Colonic mucosa (tissue), 4 donors: Measurements from ENCODE around the gene SMPDL3A. TPM values are rescaled to one million over a fixed set of nuclear protein-coding genes. Genes with fewer than 3 reads are reported as not detected.
A peak's percentile ranks its signal among the peaks of the same experiment; 100 is the strongest.

Source experiments
- DNase-seq: peaks from one replicate; pipeline ENCODE4 v3.0.0-alpha.2; 2020
- H3K27ac ChIP-seq: fragments of 200-600 bp; one replicate; pipeline ENCODE4 v1.8.0; 2021
- H3K27me3 ChIP-seq: fragments of 200-600 bp; one replicate; pipeline ENCODE4 v1.8.0; 2021
- H3K36me3 ChIP-seq: fragments of 200-600 bp; one replicate; pipeline ENCODE4 v1.8.0; 2021
- H3K4me1 ChIP-seq: fragments of 200-600 bp; one replicate; pipeline ENCODE4 v1.8.0; 2021; ENCODE audit warnings: mild to moderate bottlenecking
- H3K4me3 ChIP-seq: fragments of 200-600 bp; one replicate; pipeline ENCODE4 v1.8.0; 2021
- H3K9ac ChIP-seq, 2 donors: one replicate each; pipeline ENCODE4 v1.7.0; 2013; ENCODE audit warnings: control low read depth in 2 of 2, low read depth in 2 of 2, low read length in 2 of 2
- H3K9me3 ChIP-seq: fragments of 200-600 bp; one replicate; pipeline ENCODE4 v1.8.0; 2021
- intact Hi-C: fragments of 100-400 bp; cut with DNase I; formaldehyde crosslinking; loops from one replicate; pipeline ENCODE4 v1.14.1; 2022
- total RNA-seq, 2 donors: library from RNA; stranded (reverse); fragmentation: NEBNext Ultra II Directional in 1 of 2; extraction: Animal tissue kit (Norgen Biotek cat#: 25700) in 1 of 2; gene quantifications; one replicate each; pipeline ENCODE4 v1.2.1, GENCODE V29; 2021
- TF ChIP-seq, protein P1 (sequence below): fragments of 200-600 bp; IDR thresholded peaks from one replicate; pipeline ENCODE4 v1.8.0; 2022; ENCODE audit warnings: antibody characterized with exemption, mild to moderate bottlenecking
- donor health status: healthy.
- donor health status: DM: no; HTN: no; CAD: no.
- donor health status: DM: no; HTN: no; CAD: no.

The SMPDL3A gene
- total RNA-seq, 2 donors from 2014 or later = 47.5 to 86.5 TPM

DNA sequence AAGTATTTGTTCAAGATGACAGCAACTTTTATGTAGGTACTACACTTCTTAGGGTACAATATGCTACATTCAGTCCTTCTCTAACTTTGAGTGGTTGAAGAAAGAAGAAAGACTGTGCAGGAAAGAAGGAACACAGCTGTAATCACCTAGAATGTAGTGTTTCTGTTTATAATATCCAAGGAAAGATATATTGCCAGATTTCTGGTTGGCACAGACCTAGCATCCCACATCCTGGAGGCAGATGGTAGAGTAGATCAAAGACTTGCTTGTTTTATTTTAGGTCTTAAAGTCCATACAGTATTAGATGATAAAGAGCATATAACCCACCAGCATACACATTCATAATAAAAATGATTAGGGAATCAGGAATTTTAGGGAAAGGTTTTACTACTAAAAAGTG, 22.8 kb upstream of the SMPDL3A start:
- H3K9me3 ChIP-seq = no peaks in the 10 kb centered on the region
- no peaks in the 10 kb centered on the region for H3K4me1 ChIP-seq
- intact Hi-C loops = no loop called here
- no peak overlapping the region for H3K9ac ChIP-seq
- no peak for DNase-seq
- no peaks in the 10 kb centered on the region for H3K36me3 ChIP-seq
- TF ChIP-seq, protein P1, sequence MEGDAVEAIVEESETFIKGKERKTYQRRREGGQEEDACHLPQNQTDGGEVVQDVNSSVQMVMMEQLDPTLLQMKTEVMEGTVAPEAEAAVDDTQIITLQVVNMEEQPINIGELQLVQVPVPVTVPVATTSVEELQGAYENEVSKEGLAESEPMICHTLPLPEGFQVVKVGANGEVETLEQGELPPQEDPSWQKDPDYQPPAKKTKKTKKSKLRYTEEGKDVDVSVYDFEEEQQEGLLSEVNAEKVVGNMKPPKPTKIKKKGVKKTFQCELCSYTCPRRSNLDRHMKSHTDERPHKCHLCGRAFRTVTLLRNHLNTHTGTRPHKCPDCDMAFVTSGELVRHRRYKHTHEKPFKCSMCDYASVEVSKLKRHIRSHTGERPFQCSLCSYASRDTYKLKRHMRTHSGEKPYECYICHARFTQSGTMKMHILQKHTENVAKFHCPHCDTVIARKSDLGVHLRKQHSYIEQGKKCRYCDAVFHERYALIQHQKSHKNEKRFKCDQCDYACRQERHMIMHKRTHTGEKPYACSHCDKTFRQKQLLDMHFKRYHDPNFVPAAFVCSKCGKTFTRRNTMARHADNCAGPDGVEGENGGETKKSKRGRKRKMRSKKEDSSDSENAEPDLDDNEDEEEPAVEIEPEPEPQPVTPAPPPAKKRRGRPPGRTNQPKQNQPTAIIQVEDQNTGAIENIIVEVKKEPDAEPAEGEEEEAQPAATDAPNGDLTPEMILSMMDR = no peak
- H3K27me3 ChIP-seq = no peaks in the 10 kb centered on the region
- H3K4me3 ChIP-seq = no peak overlapping the region
- H3K27ac ChIP-seq = no peak overlapping the region

DNA sequence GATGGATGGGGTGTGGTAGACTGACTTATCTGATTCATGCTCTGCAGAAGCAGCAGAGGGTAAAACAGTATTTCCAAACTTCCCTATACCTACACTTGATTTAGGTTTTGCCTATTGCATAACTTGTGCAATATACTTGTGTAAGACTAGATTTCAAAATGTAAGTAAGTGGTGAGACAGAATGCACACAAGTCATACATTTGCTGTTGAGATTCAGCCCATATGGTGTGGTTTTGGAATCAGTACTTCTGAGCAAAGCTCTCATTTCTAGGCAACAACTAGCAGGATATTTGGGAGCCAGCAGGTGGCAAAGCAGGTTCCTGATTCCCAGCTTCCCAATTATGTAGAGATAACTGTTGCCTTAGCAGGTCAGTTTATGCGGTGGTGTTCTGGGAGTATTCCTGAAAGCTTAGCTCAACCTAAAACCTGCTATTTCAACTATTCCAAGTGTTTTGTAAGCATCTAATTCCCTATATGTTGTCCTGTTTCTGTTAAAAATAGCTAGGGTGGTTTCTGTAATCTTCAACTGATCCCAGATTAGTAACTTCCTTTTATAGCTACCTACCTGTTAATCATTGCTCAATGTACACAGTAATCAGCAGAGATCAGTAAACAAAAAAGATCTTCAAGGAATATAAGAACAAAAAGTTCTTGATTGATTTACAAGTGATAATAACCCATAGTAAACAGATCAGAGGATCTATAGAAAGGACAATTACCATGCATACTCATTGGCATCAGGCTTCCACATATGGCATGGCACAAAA, 18.0 kb upstream of the SMPDL3A start:
- H3K27me3 ChIP-seq = no peaks in the 10 kb centered on the region
- no peaks in the 10 kb centered on the region for H3K36me3 ChIP-seq
- peak overlapping the region; percentile 70 for H3K27ac ChIP-seq
- H3K9ac ChIP-seq = no peak overlapping the region
- intact Hi-C loops = no loop called here
- peak; percentile 43 for DNase-seq
- TF ChIP-seq, protein P1 = peak; percentile 21
- no peak overlapping the region for H3K4me3 ChIP-seq
- no peaks in the 10 kb centered on the region for H3K4me1 ChIP-seq
- H3K9me3 ChIP-seq = no peaks in the 10 kb centered on the region

DNA sequence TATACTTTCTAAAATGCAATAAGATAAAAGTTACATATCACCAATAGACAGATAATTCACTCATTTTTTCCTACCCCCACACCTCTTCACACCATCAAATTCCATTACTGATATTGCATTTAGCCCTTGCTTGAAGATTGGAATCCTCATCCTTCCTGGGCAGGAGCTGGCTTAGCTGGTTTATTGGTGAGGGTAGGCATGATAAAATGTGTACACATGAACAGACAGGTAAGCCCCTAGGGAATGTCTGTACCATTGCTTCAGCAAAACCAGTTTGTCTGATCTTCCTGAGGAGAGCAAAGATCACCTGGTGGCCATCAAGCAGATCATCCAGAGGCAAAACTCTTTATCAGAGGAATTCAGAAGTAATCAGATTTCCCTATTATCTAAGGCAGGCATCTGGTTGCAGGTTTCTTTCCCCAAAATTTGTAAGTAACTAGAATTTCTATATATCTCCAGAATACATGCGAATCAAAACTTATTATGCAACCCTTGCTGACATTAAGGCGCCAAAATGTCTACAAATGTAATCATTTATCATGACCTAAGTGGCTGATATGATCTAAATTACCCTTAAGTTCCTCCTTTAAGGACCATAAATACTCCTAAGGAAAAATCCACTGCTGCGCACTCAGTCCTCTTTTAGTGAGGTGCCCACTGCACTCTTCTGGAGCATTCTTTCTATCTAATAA, 16.2 kb upstream of the SMPDL3A start:
- no peak for DNase-seq
- Histone ChIP-seq H3K36me3 (no peaks in the 10 kb centered on the region), H3K9me3 (no peaks in the 10 kb centered on the region), H3K27me3 (no peaks in the 10 kb centered on the region), H3K27ac (no peak overlapping the region), H3K9ac (no peak overlapping the region), H3K4me1 (no peaks in the 10 kb centered on the region), H3K4me3 (no peak overlapping the region)
- intact Hi-C loops = no loop called here
- TF ChIP-seq, protein P1 = no peak

DNA sequence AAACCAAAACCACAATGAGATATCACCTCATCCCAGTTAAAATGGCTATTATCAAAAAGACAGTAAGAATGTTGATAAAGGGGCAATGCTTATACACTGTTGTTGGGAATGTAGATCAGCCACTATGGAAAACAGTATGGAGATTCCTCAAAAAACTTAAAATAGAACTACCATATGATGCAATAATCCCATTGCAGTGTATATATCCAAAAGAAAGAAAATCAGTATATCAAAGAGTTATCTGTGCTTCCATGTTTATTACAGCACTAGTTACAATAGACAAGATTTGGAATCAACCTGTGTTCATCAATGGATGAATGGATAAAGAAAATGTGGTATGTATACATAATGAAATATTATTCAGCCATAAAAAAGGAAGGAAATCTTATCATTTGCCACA, 13.1 kb upstream of the SMPDL3A start:
- Histone ChIP-seq H3K9me3 (no peaks in the 10 kb centered on the region), H3K4me3 (no peak overlapping the region), H3K27me3 (no peaks in the 10 kb centered on the region), H3K36me3 (no peaks in the 10 kb centered on the region), H3K9ac (no peak overlapping the region), H3K4me1 (no peaks in the 10 kb centered on the region), H3K27ac (no peak overlapping the region)
- TF ChIP-seq, protein P1 = no peak
- intact Hi-C loops = no loop called here
- no peak for DNase-seq

DNA sequence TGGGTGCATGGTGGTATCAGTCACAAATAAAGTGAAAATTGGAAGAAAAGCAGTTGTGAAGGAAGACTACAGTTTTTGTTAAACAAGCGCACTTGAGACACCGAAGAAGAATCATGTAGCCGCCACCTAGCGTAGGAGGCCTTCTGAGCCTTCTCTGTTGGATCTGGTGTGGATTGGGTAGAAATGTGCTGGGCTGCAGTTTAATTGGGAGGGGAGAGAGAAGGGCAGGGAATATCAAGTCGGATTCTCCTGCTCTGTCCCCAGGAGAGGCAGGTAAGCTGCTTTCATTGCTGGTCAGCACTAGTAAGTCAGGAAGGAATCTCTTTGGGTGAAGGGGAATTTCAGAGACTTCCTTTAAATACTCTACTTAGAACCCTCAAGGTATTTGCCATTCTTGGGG, 10.8 kb upstream of the SMPDL3A start:
- Histone ChIP-seq H3K9ac (no peak overlapping the region), H3K9me3 (no peaks in the 10 kb centered on the region), H3K4me3 (no peak overlapping the region), H3K36me3 (no peaks in the 10 kb centered on the region), H3K4me1 (no peaks in the 10 kb centered on the region), H3K27me3 (no peaks in the 10 kb centered on the region), H3K27ac (no peak overlapping the region)
- TF ChIP-seq, protein P1 = no peak
- intact Hi-C loops = no loop called here
- no peak for DNase-seq
